CD4-positive, alpha-beta T cell (primary cell): ENCODE results near the gene USP46. TPM values are rescaled to one million over a fixed set of nuclear protein-coding genes. Genes with fewer than 3 reads are reported as not detected.
A peak's percentile ranks its signal among the peaks of the same experiment; 100 is the strongest.

Source experiments
- ATAC-seq: fragments of 200-7000 bp; cut with Tn5 transposase; one replicate; pipeline ENCODE4 v1.10.0; 2022; ENCODE audit warnings: mild to moderate bottlenecking; ENCODE audit not compliant: poor library complexity
- CTCF ChIA-PET: fragments of 350-600 bp; sonication (Branson Sonifier 250); formaldehyde crosslinking; loops from one replicate; lab custom pipeline; 2021; ENCODE audit warnings: antibody characterized with exemption, inconsistent platforms; lab: Charles Lee
- POLR2A ChIA-PET: fragments of 350-600 bp; sonication (Branson Sonifier 250); formaldehyde crosslinking; loops from one replicate; lab custom pipeline; 2021; ENCODE audit warnings: antibody characterized with exemption, inconsistent platforms; lab: Charles Lee
- DNase-seq, 14 experiments: peaks; one replicate each; pipeline ENCODE4 v3.0.0-alpha.2; 2013 to 2020; ENCODE audit warnings: mixed read lengths in 2 of 14
- H3K27ac ChIP-seq, 2 donors: one replicate each; pipeline versions ENCODE4 v1.5.1 to v1.7.0; 2013; ENCODE audit warnings: low read length in 2 of 2, low read depth in 1 of 2, mild to moderate bottlenecking in 1 of 2
- H3K27me3 ChIP-seq, 2 experiments: 1 replicate in 1 of 2; 2 replicates in 1 of 2; pipeline versions ENCODE4 v1.6.1 to v1.7.0; 2013; ENCODE audit warnings: low read length in 2 of 2, control low read depth in 1 of 2, mild to moderate bottlenecking in 1 of 2, moderate library complexity in 1 of 2; ENCODE audit not compliant: insufficient read depth in 2 of 2, control insufficient read depth in 1 of 2
- H3K36me3 ChIP-seq: one replicate; pipeline ENCODE4 v1.6.1; 2013; ENCODE audit warnings: low read length, control low read depth; ENCODE audit not compliant: insufficient read depth
- H3K4me1 ChIP-seq: one replicate; pipeline ENCODE4 v1.6.1; 2013; ENCODE audit warnings: low read length, control low read depth; ENCODE audit not compliant: insufficient read depth
- H3K4me3 ChIP-seq: one replicate; pipeline ENCODE4 v1.5.1; 2013; ENCODE audit warnings: mild to moderate bottlenecking, low read length, moderate library complexity
- H3K9me3 ChIP-seq, 2 experiments: 1 replicate in 1 of 2; 2 replicates in 1 of 2; pipeline versions ENCODE4 v1.6.1 to v1.7.0; 2013; ENCODE audit warnings: low read length in 2 of 2, mild to moderate bottlenecking in 2 of 2, control low read depth in 1 of 2, moderate library complexity in 1 of 2; ENCODE audit not compliant: control insufficient read depth in 1 of 2, insufficient read depth in 1 of 2
- H3K27ac Mint-ChIP-seq: one replicate; pipeline ENCODE4 v1.8.0; 2020; ENCODE audit warnings: mixed read lengths
- H3K27me3 Mint-ChIP-seq: one replicate; pipeline ENCODE4 v1.8.0; 2021; ENCODE audit warnings: mixed read lengths
- H3K36me3 Mint-ChIP-seq: one replicate; pipeline ENCODE4 v1.8.0; 2021; ENCODE audit warnings: low read depth, mixed read lengths
- H3K4me1 Mint-ChIP-seq: one replicate; pipeline ENCODE4 v1.8.0; 2021; ENCODE audit warnings: low read depth, mixed read lengths
- H3K4me3 Mint-ChIP-seq: one replicate; pipeline ENCODE4 v1.8.0; 2020; ENCODE audit warnings: mild to moderate bottlenecking, mixed read lengths
- H3K9me3 Mint-ChIP-seq: one replicate; pipeline ENCODE4 v1.8.0; 2020; ENCODE audit warnings: mixed read lengths
- CTCF ChIP-seq: fragments of 200-600 bp; IDR thresholded peaks from one replicate; pipeline ENCODE4 v1.8.0; 2022; ENCODE audit warnings: antibody characterized with exemption, mild to moderate bottlenecking
- intact Hi-C, 2 experiments: fragments of 100-400 bp; cut with DNase I in 1 of 2; cut with micrococcal nuclease in 1 of 2; formaldehyde crosslinking; loops; one replicate each; pipeline versions ENCODE4 v1.15.1 to v1.9.0; 2023 to 2025; cut with DNase I, micrococcal nuclease
- total RNA-seq, 174 experiments: library from RNA in 2 of 174; stranded (reverse) in 2 of 174; gene quantifications; one replicate each; pipeline ENCODE4 v1.2.3 and lab custom pipeline; 2021 to 2026

Gene USP46
- total RNA-seq, 2 experiments from 2014 or later: 6.8 to 10.5 TPM

GRCh38 chr4:52665592-52665991 is 6.5 kb upstream of the USP46 start:
- intact Hi-C loops: loop anchor here (5.0 to 10.0 kb wide), 3 partner anchors 118 to 288 kb away; no protein-coding TSS in a partner anchor
- H3K4me3 ChIP-seq: no peak overlapping the region
- POLR2A ChIA-PET: no interaction called here
- no peak for TF ChIP-seq CTCF
- Mint-ChIP-seq H3K27me3 (peaks cover 53% of the 10 kb centered on the region), H3K4me1 (peaks cover 7% of the 10 kb centered on the region), H3K4me3 (no peak overlapping the region), H3K36me3 (peaks cover 3% of the 10 kb centered on the region), H3K9me3 (no peaks in the 10 kb centered on the region), H3K27ac (no peak overlapping the region)
- peaks cover 0 to 4% of the 10 kb centered on the region in 2 experiments for H3K9me3 ChIP-seq
- peak in 3 of 14 experiments; percentile 31 to 42 (median 41) for DNase-seq
- peaks cover 3% of the 10 kb centered on the region for H3K4me1 ChIP-seq
- CTCF ChIA-PET: interaction anchor here (1.1 kb wide), 1 partner anchor 120 kb away, joined by 3 read pairs; no protein-coding TSS in a partner anchor
- H3K36me3 ChIP-seq: no peaks in the 10 kb centered on the region
- ATAC-seq: peak; percentile 37
- no peak overlapping the region for H3K27ac ChIP-seq
- H3K27me3 ChIP-seq: peaks cover 0 to 2% of the 10 kb centered on the region in 2 experiments

- no peaks in the 10 kb centered on the region for H3K36me3 ChIP-seq
- ChIA-PET POLR2A (no interaction called here), CTCF (no interaction called here)
- ATAC-seq (no peak), DNase-seq (no peak)
- Mint-ChIP-seq H3K4me1 (peaks cover 14% of the 10 kb centered on the region), H3K9me3 (no peaks in the 10 kb centered on the region), H3K4me3 (no peak overlapping the region), H3K27ac (no peak overlapping the region), H3K36me3 (peaks cover 4% of the 10 kb centered on the region), H3K27me3 (peaks cover 52% of the 10 kb centered on the region)
- no peak overlapping the region for H3K27ac ChIP-seq
- H3K9me3 ChIP-seq: peaks cover 0 to 4% of the 10 kb centered on the region in 2 experiments
- TF ChIP-seq CTCF: no peak
- no peak overlapping the region for H3K4me3 ChIP-seq
- peaks cover 11% of the 10 kb centered on the region for H3K4me1 ChIP-seq
- intact Hi-C loops: loop anchor here in 1 of 2 experiments (10.0 kb wide), 1 partner anchor 120 kb away; no protein-coding TSS in a partner anchor
- H3K27me3 ChIP-seq: no peaks in the 10 kb centered on the region
These were observed 5.4 kb upstream of the USP46 start for GRCh38 chr4:52664479-52664878.

- no peak for ATAC-seq
- Histone ChIP-seq H3K4me1 (peaks cover 24% of the 10 kb centered on the region), H3K9me3 (peaks cover 0 to 4% of the 10 kb centered on the region in 2 experiments), H3K4me3 (no peak overlapping the region), H3K27me3 (no peaks in the 10 kb centered on the region), H3K36me3 (no peaks in the 10 kb centered on the region), H3K27ac (no peak overlapping the region)
- Mint-ChIP-seq H3K4me3 (peak overlapping the region; percentile 32), H3K36me3 (peaks cover 4% of the 10 kb centered on the region), H3K9me3 (no peaks in the 10 kb centered on the region), H3K27ac (no peak overlapping the region), H3K27me3 (peaks cover 36% of the 10 kb centered on the region), H3K4me1 (peaks cover 25% of the 10 kb centered on the region)
- TF ChIP-seq CTCF: no peak
- CTCF ChIA-PET: no interaction called here
- intact Hi-C loops: loop anchor here (2.0 to 10.0 kb wide), 2 partner anchors 49 to 117 kb away; no protein-coding TSS in a partner anchor
- POLR2A ChIA-PET: interaction anchor here (1.0 kb wide), 1 partner anchor 50 kb away, joined by 3 read pairs; no protein-coding TSS in a partner anchor
- DNase-seq: no peak
These were observed 3.0 kb upstream of the USP46 start for GRCh38 chr4:52661966-52662690.
